K562 (cell line): Measurements from ENCODE around the gene DCAKD. TPM values are rescaled to one million over a fixed set of nuclear protein-coding genes. Genes with fewer than 3 reads are reported as not detected.

Source experiments
- BRF1 ChIP-seq: IDR thresholded peaks from 3 replicates; pipeline ENCODE4 v1.6.1; 2011; ENCODE audit warnings: borderline replicate concordance, mild to moderate bottlenecking; ENCODE audit not compliant: insufficient read length; ENCODE audit errors: extremely low read depth
- E2F5 ChIP-seq: sonication (generic); formaldehyde crosslinking; IDR thresholded peaks from 2 replicates; pipeline ENCODE4 v1.8.0; 2022; ENCODE audit warnings: mild to moderate bottlenecking, missing genetic modification reagents
- OTX1 ChIP-seq: fragments of 450-650 bp; formaldehyde crosslinking; IDR thresholded peaks from 2 replicates; pipeline ENCODE4 v1.4.0; 2022; ENCODE audit warnings: mild to moderate bottlenecking
- SLC30A9 ChIP-seq: fragments of 250-450 bp; sonication (Bioruptor Pico); IDR thresholded peaks from 2 replicates; pipeline ENCODE4 v1.8.0; 2022; ENCODE audit warnings: mild to moderate bottlenecking, moderate library complexity
- TAF9B ChIP-seq: fragments of 450-650 bp; IDR thresholded peaks from 2 replicates; pipeline ENCODE4 v1.6.1; 2018; ENCODE audit warnings: mild to moderate bottlenecking; ENCODE audit not compliant: partially characterized antibody
- ZFP30 ChIP-seq: fragments of 250-450 bp; sonication (Bioruptor Pico); IDR thresholded peaks from 2 replicates; pipeline ENCODE4 v1.8.0; 2022; ENCODE audit warnings: moderate library complexity, mild to moderate bottlenecking, inconsistent platforms, borderline replicate concordance
- ZNF197 ChIP-seq: fragments of 200-800 bp; sonication (Bioruptor generic); IDR thresholded peaks from 2 replicates; pipeline ENCODE4 v1.6.1; 2016; ENCODE audit warnings: low read depth, missing genetic modification characterization, missing compliant biosample characterization
- ZNF280A ChIP-seq: fragments of 450-650 bp; IDR thresholded peaks from 2 replicates; pipeline ENCODE4 v1.6.1; 2018; ENCODE audit warnings: mild to moderate bottlenecking, low read depth; ENCODE audit not compliant: partially characterized antibody
- ZSCAN32 ChIP-seq: fragments of 450-650 bp; formaldehyde crosslinking; IDR thresholded peaks from 2 replicates; pipeline ENCODE4 v1.4.0; 2020; ENCODE audit warnings: mild to moderate bottlenecking, moderate library complexity
- polyA plus RNA-seq, 8 experiments: library from polyadenylated mRNA; depleted of rRNA in 4 of 8; stranded (reverse) in 5 of 8; unstranded in 3 of 8; fragments of >200 nt; fragmentation: Nextera tagmentation in 2 of 8; fragmentation: Illumina TruSeq in 1 of 8; extraction: Ambion mirVana in 2 of 8; extraction: Trizol in 1 of 8; gene quantifications; 2 replicates each; pipeline versions ENCODE4 v1.2.1 to v1.2.3, GENCODE V29; 2011 to 2014; ENCODE audit warnings: inconsistent platforms in 1 of 8, missing spikeins in 1 of 8
- total RNA-seq, 7 experiments: library from RNA; depleted of rRNA in 6 of 7; stranded (reverse); fragments of >200 nt in 6 of 7; fragmentation: Illumina TruSeq in 2 of 7; extraction: Trizol in 2 of 7; gene quantifications; 2 replicates each; pipeline versions ENCODE4 v1.2.1 to v1.2.3, GENCODE V29; 2011 to 2021; ENCODE audit warnings: low replicate concordance in 1 of 7
- TF ChIP-seq, protein P1 (sequence below): fragments of 250-450 bp; sonication (Bioruptor Pico); IDR thresholded peaks from 2 replicates; pipeline ENCODE4 v1.4.0; 2020; ENCODE audit warnings: mild to moderate bottlenecking, moderate library complexity
- TF ChIP-seq, protein P2 (sequence below): fragments of 450-650 bp; IDR thresholded peaks from 2 replicates; pipeline ENCODE4 v1.6.1; 2016; ENCODE audit warnings: low read depth
- TF ChIP-seq, protein P3 (sequence below): IDR thresholded peaks from 3 replicates; pipeline ENCODE4 v1.6.1; 2011; ENCODE audit warnings: borderline replicate concordance, mild to moderate bottlenecking; ENCODE audit not compliant: insufficient read length, insufficient read depth

The DCAKD gene
- total and polyA plus RNA-seq, 9 of the 15 experiments (the other 6 are each of a cell fraction or from before 2014, with no cell fraction given): 7.9 to 35.5 (median 21.4) TPM

DNA sequence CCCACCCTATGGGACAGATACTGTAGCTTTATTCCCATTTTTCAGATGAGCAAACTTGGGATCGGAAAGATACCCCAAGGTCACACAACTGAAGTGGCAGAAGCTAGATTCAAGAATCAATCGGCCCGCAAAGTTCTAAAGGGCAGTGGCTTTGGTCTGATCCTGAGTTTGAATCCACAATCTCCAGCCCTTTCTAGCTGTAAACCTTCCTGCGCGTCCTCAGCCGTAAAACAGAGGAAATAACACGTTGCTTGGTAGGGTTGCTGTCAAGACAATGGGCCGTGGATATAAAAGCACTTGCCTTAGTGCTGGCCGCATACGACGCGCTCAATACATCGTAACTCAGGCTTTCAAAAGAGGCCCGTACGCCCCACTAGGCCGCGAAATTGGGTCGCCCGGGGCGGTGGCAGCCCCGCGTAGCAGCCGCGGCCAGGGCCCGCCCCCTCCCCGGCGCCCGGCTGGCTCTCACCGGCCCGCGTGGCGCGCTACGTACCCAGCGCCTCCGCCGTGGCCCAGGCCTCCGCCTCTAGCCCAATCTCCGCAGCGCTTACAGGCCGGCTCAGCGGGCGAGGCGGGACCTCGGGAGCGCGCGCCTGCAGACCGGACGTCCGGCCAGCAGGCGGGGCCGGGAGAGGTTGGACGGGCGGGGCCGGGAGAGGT is at the start of gene DCAKD (continued):
- no peak for TF ChIP-seq ZNF280A
- TF ChIP-seq, protein P1, sequence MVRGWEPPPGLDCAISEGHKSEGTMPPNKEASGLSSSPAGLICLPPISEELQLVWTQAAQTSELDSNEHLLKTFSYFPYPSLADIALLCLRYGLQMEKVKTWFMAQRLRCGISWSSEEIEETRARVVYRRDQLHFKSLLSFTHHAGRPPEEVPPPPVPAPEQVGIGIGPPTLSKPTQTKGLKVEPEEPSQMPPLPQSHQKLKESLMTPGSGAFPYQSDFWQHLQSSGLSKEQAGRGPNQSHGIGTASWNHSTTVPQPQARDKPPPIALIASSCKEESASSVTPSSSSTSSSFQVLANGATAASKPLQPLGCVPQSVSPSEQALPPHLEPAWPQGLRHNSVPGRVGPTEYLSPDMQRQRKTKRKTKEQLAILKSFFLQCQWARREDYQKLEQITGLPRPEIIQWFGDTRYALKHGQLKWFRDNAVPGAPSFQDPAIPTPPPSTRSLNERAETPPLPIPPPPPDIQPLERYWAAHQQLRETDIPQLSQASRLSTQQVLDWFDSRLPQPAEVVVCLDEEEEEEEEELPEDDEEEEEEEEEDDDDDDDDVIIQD: no peak
- no peak for TF ChIP-seq ZSCAN32 (CRISPR knock-in tag)
- TF ChIP-seq, protein P2, sequence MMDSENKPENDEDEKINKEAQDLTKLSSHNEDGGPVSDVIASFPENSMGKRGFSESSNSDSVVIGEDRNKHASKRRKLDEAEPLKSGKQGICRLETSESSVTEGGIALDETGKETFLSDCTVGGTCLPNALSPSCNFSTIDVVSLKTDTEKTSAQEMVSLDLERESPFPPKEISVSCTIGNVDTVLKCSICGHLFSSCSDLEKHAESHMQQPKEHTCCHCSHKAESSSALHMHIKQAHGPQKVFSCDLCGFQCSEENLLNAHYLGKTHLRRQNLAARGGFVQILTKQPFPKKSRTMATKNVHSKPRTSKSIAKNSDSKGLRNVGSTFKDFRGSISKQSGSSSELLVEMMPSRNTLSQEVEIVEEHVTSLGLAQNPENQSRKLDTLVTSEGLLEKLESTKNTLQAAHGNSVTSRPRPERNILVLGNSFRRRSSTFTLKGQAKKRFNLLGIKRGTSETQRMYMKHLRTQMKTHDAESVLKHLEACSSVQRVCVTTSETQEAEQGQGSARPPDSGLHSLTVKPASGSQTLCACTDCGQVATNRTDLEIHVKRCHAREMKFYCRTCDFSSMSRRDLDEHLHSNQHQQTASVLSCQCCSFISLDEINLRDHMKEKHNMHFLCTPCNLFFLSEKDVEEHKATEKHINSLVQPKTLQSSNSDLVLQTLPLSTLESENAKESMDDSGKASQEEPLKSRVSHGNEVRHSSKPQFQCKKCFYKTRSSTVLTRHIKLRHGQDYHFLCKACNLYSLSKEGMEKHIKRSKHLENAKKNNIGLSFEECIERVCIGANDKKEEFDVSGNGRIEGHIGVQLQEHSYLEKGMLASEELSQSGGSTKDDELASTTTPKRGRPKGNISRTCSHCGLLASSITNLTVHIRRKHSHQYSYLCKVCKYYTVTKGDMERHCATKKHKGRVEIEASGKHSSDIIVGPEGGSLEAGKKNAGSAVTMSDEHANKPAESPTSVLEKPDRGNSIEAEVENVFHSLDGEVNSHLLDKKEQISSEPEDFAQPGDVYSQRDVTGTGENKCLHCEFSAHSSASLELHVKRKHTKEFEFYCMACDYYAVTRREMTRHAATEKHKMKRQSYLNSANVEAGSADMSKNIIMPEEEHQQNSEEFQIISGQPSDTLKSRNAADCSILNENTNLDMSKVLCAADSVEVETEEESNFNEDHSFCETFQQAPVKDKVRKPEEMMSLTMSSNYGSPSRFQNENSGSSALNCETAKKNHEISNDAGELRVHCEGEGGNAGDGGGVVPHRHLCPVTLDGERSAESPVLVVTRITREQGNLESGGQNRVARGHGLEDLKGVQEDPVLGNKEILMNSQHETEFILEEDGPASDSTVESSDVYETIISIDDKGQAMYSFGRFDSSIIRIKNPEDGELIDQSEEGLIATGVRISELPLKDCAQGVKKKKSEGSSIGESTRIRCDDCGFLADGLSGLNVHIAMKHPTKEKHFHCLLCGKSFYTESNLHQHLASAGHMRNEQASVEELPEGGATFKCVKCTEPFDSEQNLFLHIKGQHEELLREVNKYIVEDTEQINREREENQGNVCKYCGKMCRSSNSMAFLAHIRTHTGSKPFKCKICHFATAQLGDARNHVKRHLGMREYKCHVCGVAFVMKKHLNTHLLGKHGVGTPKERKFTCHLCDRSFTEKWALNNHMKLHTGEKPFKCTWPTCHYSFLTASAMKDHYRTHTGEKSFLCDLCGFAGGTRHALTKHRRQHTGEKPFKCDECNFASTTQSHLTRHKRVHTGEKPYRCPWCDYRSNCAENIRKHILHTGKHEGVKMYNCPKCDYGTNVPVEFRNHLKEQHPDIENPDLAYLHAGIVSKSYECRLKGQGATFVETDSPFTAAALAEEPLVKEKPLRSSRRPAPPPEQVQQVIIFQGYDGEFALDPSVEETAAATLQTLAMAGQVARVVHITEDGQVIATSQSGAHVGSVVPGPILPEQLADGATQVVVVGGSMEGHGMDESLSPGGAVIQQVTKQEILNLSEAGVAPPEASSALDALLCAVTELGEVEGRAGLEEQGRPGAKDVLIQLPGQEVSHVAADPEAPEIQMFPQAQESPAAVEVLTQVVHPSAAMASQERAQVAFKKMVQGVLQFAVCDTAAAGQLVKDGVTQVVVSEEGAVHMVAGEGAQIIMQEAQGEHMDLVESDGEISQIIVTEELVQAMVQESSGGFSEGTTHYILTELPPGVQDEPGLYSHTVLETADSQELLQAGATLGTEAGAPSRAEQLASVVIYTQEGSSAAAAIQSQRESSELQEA: no peak
- TF ChIP-seq BRF1: no peak
- TF ChIP-seq TAF9B: no peak
- no peak for TF ChIP-seq ZFP30
- no peak for TF ChIP-seq ZNF197 (CRISPR knock-in tag)
- TF ChIP-seq SLC30A9 (CRISPR knock-in tag): no peak
- TF ChIP-seq, protein P3, sequence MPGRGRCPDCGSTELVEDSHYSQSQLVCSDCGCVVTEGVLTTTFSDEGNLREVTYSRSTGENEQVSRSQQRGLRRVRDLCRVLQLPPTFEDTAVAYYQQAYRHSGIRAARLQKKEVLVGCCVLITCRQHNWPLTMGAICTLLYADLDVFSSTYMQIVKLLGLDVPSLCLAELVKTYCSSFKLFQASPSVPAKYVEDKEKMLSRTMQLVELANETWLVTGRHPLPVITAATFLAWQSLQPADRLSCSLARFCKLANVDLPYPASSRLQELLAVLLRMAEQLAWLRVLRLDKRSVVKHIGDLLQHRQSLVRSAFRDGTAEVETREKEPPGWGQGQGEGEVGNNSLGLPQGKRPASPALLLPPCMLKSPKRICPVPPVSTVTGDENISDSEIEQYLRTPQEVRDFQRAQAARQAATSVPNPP: no peak
- no peak for TF ChIP-seq OTX1
- no peak for TF ChIP-seq E2F5 (CRISPR knock-in tag)
